Renal cortex interstitium (tissue), 11 donors: ENCODE measurements around the gene SURF2. TPM values are rescaled to one million over a fixed set of nuclear protein-coding genes. Genes with fewer than 3 reads are reported as not detected.

ENCODE experiments used
- DNase-seq, 11 donors: peaks; one replicate each; pipeline ENCODE4 v3.0.0-alpha.2; 2013; ENCODE audit warnings: low read depth in 9 of 11, low spot score in 4 of 11; ENCODE audit errors: extremely low read depth in 1 of 11
- polyA plus RNA-seq, 3 donors: library from polyadenylated mRNA; unstranded; fragments of 120-200 nt; gene quantifications; one replicate each; pipeline ENCODE4 v1.2.1, GENCODE V29; 2013; ENCODE audit not compliant: insufficient read length in 3 of 3

The SURF2 gene
- polyA plus RNA-seq, 3 donors: 21.6 to 26.3 (median 25.3) TPM

- peak; percentile 85 to 97 (median 94) for DNase-seq
Observed at GRCh38 chr9:133347985-133348717, 8.2 kb upstream of the SURF2 start, which contains the start of the genes MED22 and RPL7A. Gene MED22 (minus strand): TSS chr9:133348131. CDS start chr9:133346662, 1,469 bp downstream. Gene RPL7A (plus strand): TSS chr9:133348218. CDS start chr9:133348244, 26 bp downstream.

- DNase-seq: no peak
Observed at GRCh38 chr9:133348718-133349573, 7.4 kb upstream of the SURF2 start.

- DNase-seq: no peak
Observed at GRCh38 chr9:133349965-133350616, 6.3 kb upstream of the SURF2 start.

GRCh38 chr9:133351526-133351907, 4.8 kb upstream of the SURF2 start:
- no peak for DNase-seq

GRCh38 chr9:133351908-133352634, 4.3 kb upstream of the SURF2 start:
- no peak for DNase-seq

- no peak for DNase-seq
Observed at GRCh38 chr9:133352635-133353340, 3.6 kb upstream of the SURF2 start.

- DNase-seq: no peak
Observed at GRCh38 chr9:133353548-133353947, 2.8 kb upstream of the SURF2 start.

GRCh38 chr9:133354766-133355165, 1.6 kb upstream of the SURF2 start:
- no peak for DNase-seq

- no peak for DNase-seq
Observed at GRCh38 chr9:133355881-133356357, 431 bp upstream of the SURF2 start.

- no peak for DNase-seq
Observed at GRCh38 chr9:133357656-133358055, 1.3 kb downstream of the SURF2 start.

GRCh38 chr9:133359399-133360175, 3.2 kb downstream of the SURF2 start:
- DNase-seq: no peak

- no peak for DNase-seq
Observed at GRCh38 chr9:133360400-133361393, 4.3 kb downstream of the SURF2 start.

GRCh38 chr9:133361507-133362092, 5.2 kb downstream of the SURF2 start:
- no peak for DNase-seq

GRCh38 chr9:133362359-133363044, 6.2 kb downstream of the SURF2 start:
- DNase-seq: no peak

- DNase-seq: no peak
Observed at GRCh38 chr9:133366435-133366834, 10.1 kb downstream of the SURF2 start.
